ENCODE results near the gene DCAF8.
A peak's percentile ranks its signal among the peaks of the same experiment; 100 is the strongest.

The DCAF8 gene

GRCh38 chr1:160222546-160222945 lies 39.8 kb downstream of the DCAF8 start:
- DNase-seq = no peak

- no peak for DNase-seq
These were observed 41.3 kb downstream of the DCAF8 start for GRCh38 chr1:160221089-160221488.

GRCh38 chr1:160220301-160220700 lies 42.0 kb downstream of the DCAF8 start:
- no peak for DNase-seq

- peak; percentile 21 for DNase-seq
These were observed 43.1 kb downstream of the DCAF8 start for GRCh38 chr1:160219062-160219929.

GRCh38 chr1:160217481-160218051 lies 44.8 kb downstream of the DCAF8 start:
- no peak for DNase-seq

GRCh38 chr1:160216301-160216700 lies 46.0 kb downstream of the DCAF8 start:
- DNase-seq = no peak

- no peak for DNase-seq
These were observed 47.7 kb downstream of the DCAF8 start for GRCh38 chr1:160214481-160215140.

GRCh38 chr1:160211046-160211790 lies 51.1 kb downstream of the DCAF8 start:
- no peak for DNase-seq

- no peak for DNase-seq
These were observed 51.8 kb downstream of the DCAF8 start for GRCh38 chr1:160210561-160210960.

GRCh38 chr1:160209321-160210046 lies 52.9 kb downstream of the DCAF8 start:
- no peak for DNase-seq

- no peak for DNase-seq
These were observed 53.6 kb downstream of the DCAF8 start for GRCh38 chr1:160208557-160209320.

- no peak for DNase-seq
These were observed 54.4 kb downstream of the DCAF8 start for GRCh38 chr1:160207771-160208556.

GRCh38 chr1:160207118-160207650 lies 55.2 kb downstream of the DCAF8 start:
- DNase-seq = no peak

GRCh38 chr1:160206421-160207117 lies 55.8 kb downstream of the DCAF8 start:
- DNase-seq = no peak

GRCh38 chr1:160206036-160206389 lies 56.3 kb downstream of the DCAF8 start:
- DNase-seq = peak; percentile 51

GRCh38 chr1:160205242-160206035 lies 56.9 kb downstream of the DCAF8 start, which contains the start of gene PEA15:
PEA15 (plus strand) TSS chr1:160205384; CDS start chr1:160211545, 6,161 bp downstream.
- DNase-seq = peak; percentile 71

- no peak for DNase-seq
These were observed 57.7 kb downstream of the DCAF8 start for GRCh38 chr1:160204526-160205241.

- no peak for DNase-seq
These were observed 61.6 kb downstream of the DCAF8 start for GRCh38 chr1:160200786-160201185.
